ENCODE measurements around the gene BPIFB4.
"Not testable (repeated sequence)": the region's sequence is repeated elsewhere in the genome, so short reads cannot be mapped to it uniquely, and the experiment has no call there.

- TF ChIP-seq EZH2 (IDR thresholded peaks at IDR 0.05; ENCODE audit: insufficient read depth, poor library complexity, severe bottlenecking); EZH2phosphoT487 (IDR thresholded peaks at IDR 0.05; ENCODE audit: insufficient read depth, low read depth): not testable (repeated sequence)
Observed at GRCh38 chr20:33095902-33096584, 16.6 kb downstream of the BPIFB4 start.

All from GM23248 (cell line).